H9 (cell line): ENCODE results near the gene TCEAL3. TPM values are rescaled to one million over a fixed set of nuclear protein-coding genes. Genes with fewer than 3 reads are reported as not detected.

Experiments used
- DNase-seq: peaks from one replicate; pipeline ENCODE4 v3.0.0-alpha.2; 2017
- H2AFZ ChIP-seq: one replicate; pipeline ENCODE4 v1.6.1; 2013; ENCODE audit warnings: mild to moderate bottlenecking, low read length, control low read depth, moderate library complexity
- H2AK5ac ChIP-seq: 2 replicates; pipeline ENCODE4 v1.6.1; 2013; ENCODE audit warnings: low read length, control low read depth, mixed read lengths; ENCODE audit not compliant: insufficient read length
- H2BK120ac ChIP-seq: one replicate; pipeline ENCODE4 v1.6.1; 2013; ENCODE audit warnings: low read depth, mild to moderate bottlenecking, low read length, control low read depth, inconsistent platforms; ENCODE audit not compliant: poor library complexity, severe bottlenecking
- H2BK12ac ChIP-seq: 2 replicates; pipeline ENCODE4 v1.6.1; 2013; ENCODE audit warnings: low read length, control low read depth, mixed read lengths, low read depth; ENCODE audit not compliant: insufficient read length
- H2BK15ac ChIP-seq: 2 replicates; pipeline ENCODE4 v1.6.1; 2013; ENCODE audit warnings: low read depth, low read length, control low read depth
- H2BK20ac ChIP-seq: one replicate; pipeline ENCODE4 v1.6.1; 2013; ENCODE audit warnings: low read depth, mild to moderate bottlenecking, low read length, control low read depth, inconsistent platforms; ENCODE audit not compliant: poor library complexity, severe bottlenecking
- H2BK5ac ChIP-seq: 2 replicates; pipeline ENCODE4 v1.6.1; 2013; ENCODE audit warnings: low read length, control low read depth, mixed read lengths; ENCODE audit not compliant: insufficient read length
- H3K14ac ChIP-seq: 2 replicates; pipeline ENCODE4 v1.6.1; 2013; ENCODE audit warnings: low read length, control low read depth; ENCODE audit not compliant: insufficient read depth
- H3K18ac ChIP-seq: 2 replicates; pipeline ENCODE4 v1.6.1; 2013; ENCODE audit warnings: low read depth, mild to moderate bottlenecking, mixed read lengths, low read length, control low read depth; ENCODE audit not compliant: insufficient read length
- H3K23ac ChIP-seq: 2 replicates; pipeline ENCODE4 v1.6.1; 2013; ENCODE audit warnings: low read length, control low read depth, mixed read lengths, low read depth; ENCODE audit not compliant: insufficient read length
- H3K23me2 ChIP-seq: 2 replicates; pipeline ENCODE4 v1.6.1; 2013; ENCODE audit warnings: low read depth, mild to moderate bottlenecking, mixed read lengths, low read length, control low read depth; ENCODE audit not compliant: insufficient read length, poor library complexity, severe bottlenecking
- H3K27ac ChIP-seq: 2 replicates; pipeline ENCODE4 v1.5.1; 2013; ENCODE audit warnings: low read length, control low read depth, mixed read lengths, low read depth; ENCODE audit not compliant: insufficient read length
- H3K27me3 ChIP-seq: 2 replicates; pipeline ENCODE4 v1.6.1; 2013; ENCODE audit warnings: low read length, control low read depth, inconsistent platforms; ENCODE audit not compliant: insufficient read depth
- H3K4ac ChIP-seq: 2 replicates; pipeline ENCODE4 v1.6.1; 2013; ENCODE audit warnings: low read depth, mild to moderate bottlenecking, control low read depth, inconsistent platforms, low read length, moderate library complexity
- H3K4me1 ChIP-seq: 2 replicates; pipeline ENCODE4 v1.6.1; 2013; ENCODE audit warnings: low read length, control low read depth, inconsistent platforms; ENCODE audit not compliant: insufficient read depth
- H3K4me2 ChIP-seq: 2 replicates; pipeline ENCODE4 v1.6.1; 2013; ENCODE audit warnings: low read length, control low read depth, mixed read lengths; ENCODE audit not compliant: insufficient read length, insufficient read depth
- H3K56ac ChIP-seq: 2 replicates; pipeline ENCODE4 v1.6.1; 2013; ENCODE audit warnings: low read depth, mild to moderate bottlenecking, mixed read lengths, low read length, control low read depth; ENCODE audit not compliant: insufficient read length
- H3K79me1 ChIP-seq: 2 replicates; pipeline ENCODE4 v1.6.1; 2013; ENCODE audit warnings: low read depth, mild to moderate bottlenecking, moderate library complexity, low read length, control low read depth, inconsistent platforms; ENCODE audit not compliant: insufficient read depth, poor library complexity, severe bottlenecking
- H3K79me2 ChIP-seq: 2 replicates; pipeline ENCODE4 v1.6.1; 2013; ENCODE audit warnings: low read length, control low read depth, inconsistent platforms; ENCODE audit not compliant: insufficient read depth
- H3K9ac ChIP-seq: 2 replicates; pipeline ENCODE4 v1.6.1; 2013; ENCODE audit warnings: low read length, control low read depth, mixed read lengths; ENCODE audit not compliant: insufficient read length; ENCODE audit errors: extremely low read depth
- H3K9me3 ChIP-seq: one replicate; pipeline ENCODE4 v1.6.1; 2013; ENCODE audit warnings: low read depth, low read length, inconsistent platforms; ENCODE audit not compliant: control insufficient read depth
- H3T11ph ChIP-seq: one replicate; pipeline ENCODE4 v1.6.1; 2013; ENCODE audit warnings: mild to moderate bottlenecking, low read length, control low read depth, inconsistent platforms
- H4K20me1 ChIP-seq: one replicate; pipeline ENCODE4 v1.6.1; 2013; ENCODE audit not compliant: control insufficient read depth, insufficient read length, insufficient read depth
- H4K5ac ChIP-seq: 2 replicates; pipeline ENCODE4 v1.6.1; 2013; ENCODE audit warnings: low read depth, mild to moderate bottlenecking, mixed read lengths, low read length, control low read depth; ENCODE audit not compliant: insufficient read length
- H4K8ac ChIP-seq: replicated peaks from 2 replicates; pipeline ENCODE4 v1.6.1; 2013; ENCODE audit warnings: low read length, control low read depth, mixed read lengths, low read depth; ENCODE audit not compliant: insufficient read length
- H4K91ac ChIP-seq: 2 replicates; pipeline ENCODE4 v1.6.1; 2013; ENCODE audit warnings: low read depth, mild to moderate bottlenecking, moderate library complexity, mixed read lengths, low read length, control low read depth; ENCODE audit not compliant: insufficient read length
- H3K27ac Mint-ChIP-seq, 3 experiments: 2 replicates in 2 of 3; 3 replicates in 1 of 3; pipeline ENCODE4 v1.8.0; 2020 to 2021; ENCODE audit warnings: mixed read lengths in 3 of 3, mild to moderate bottlenecking in 1 of 3, moderate library complexity in 1 of 3
- H3K27me3 Mint-ChIP-seq: 2 replicates; pipeline ENCODE4 v1.8.0; 2021; ENCODE audit warnings: low read depth, mild to moderate bottlenecking, moderate library complexity, mixed read lengths
- H3K36me3 Mint-ChIP-seq, 3 experiments: 2 replicates in 2 of 3; 3 replicates in 1 of 3; pipeline ENCODE4 v1.8.0; 2020 to 2021; ENCODE audit warnings: low read depth in 3 of 3, mixed read lengths in 3 of 3; ENCODE audit not compliant: insufficient read depth in 1 of 3
- H3K4me1 Mint-ChIP-seq, 2 experiments: 2 replicates each; pipeline ENCODE4 v1.8.0; 2020; ENCODE audit warnings: mixed read lengths in 2 of 2
- H3K4me3 Mint-ChIP-seq, 2 experiments: 2 replicates in 1 of 2; 3 replicates in 1 of 2; pipeline ENCODE4 v1.8.0; 2020 to 2021; ENCODE audit warnings: mild to moderate bottlenecking in 2 of 2, mixed read lengths in 2 of 2, moderate library complexity in 1 of 2
- H3K9me3 Mint-ChIP-seq, 2 experiments: 2 replicates in 1 of 2; 3 replicates in 1 of 2; pipeline ENCODE4 v1.8.0; 2020; ENCODE audit warnings: mild to moderate bottlenecking in 2 of 2, mixed read lengths in 2 of 2, moderate library complexity in 1 of 2
- total RNA-seq: library from RNA; stranded (reverse); gene quantifications from 2 replicates; pipeline ENCODE4 v1.2.1, GENCODE V29; 2021
- TF ChIP-seq, protein P1 (sequence below): fragments of 200-600 bp; sonication (generic); conservative IDR thresholded peaks from 3 replicates; pipeline ENCODE4 v1.8.0; 2021; ENCODE audit warnings: antibody characterized with exemption, mild to moderate bottlenecking

The TCEAL3 gene
- total RNA-seq, 1 experiment from 2014 or later, result 11.1 TPM

DNA sequence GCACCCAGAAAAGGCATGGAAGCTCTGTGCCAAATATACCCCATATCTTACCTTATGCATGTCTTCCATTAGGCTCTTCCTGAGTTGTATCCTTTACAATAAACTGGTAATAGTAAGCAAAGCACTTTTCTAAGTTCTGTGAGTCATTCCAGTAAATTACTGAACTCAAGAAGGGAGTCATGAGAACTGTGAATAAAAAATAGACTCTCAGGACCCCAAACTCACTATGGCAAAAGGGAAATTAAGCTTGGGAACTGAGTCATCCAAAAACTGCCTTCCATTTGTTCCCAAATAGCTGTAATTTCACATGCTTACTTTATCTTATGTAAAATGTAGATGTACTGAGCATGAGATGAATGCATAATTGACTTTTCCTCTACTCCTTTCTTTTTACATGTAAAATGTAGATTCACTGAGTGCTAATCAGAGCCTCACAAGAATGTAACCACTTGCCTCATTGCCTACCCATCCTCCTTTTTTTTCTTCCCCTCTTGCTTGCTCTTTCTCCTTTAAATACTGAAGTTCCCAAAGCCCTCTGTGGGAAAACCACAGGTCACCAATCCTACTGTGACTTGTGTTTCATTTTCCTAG, 8.1 kb downstream of the TCEAL3 start:
- H2BK12ac ChIP-seq, result no peak overlapping the region
- no peak overlapping the region for H2BK15ac ChIP-seq
- no peaks in the 10 kb centered on the region for H3K23me2 ChIP-seq
- no peaks in the 10 kb centered on the region for H4K20me1 ChIP-seq
- H3K4me1 ChIP-seq, result peaks cover 7% of the 10 kb centered on the region; the same call in 1 of the 2 replicates
- H3K27me3 Mint-ChIP-seq, result no peaks in the 10 kb centered on the region
- H3K4me3 Mint-ChIP-seq, result no peak overlapping the region
- TF ChIP-seq, protein P1, sequence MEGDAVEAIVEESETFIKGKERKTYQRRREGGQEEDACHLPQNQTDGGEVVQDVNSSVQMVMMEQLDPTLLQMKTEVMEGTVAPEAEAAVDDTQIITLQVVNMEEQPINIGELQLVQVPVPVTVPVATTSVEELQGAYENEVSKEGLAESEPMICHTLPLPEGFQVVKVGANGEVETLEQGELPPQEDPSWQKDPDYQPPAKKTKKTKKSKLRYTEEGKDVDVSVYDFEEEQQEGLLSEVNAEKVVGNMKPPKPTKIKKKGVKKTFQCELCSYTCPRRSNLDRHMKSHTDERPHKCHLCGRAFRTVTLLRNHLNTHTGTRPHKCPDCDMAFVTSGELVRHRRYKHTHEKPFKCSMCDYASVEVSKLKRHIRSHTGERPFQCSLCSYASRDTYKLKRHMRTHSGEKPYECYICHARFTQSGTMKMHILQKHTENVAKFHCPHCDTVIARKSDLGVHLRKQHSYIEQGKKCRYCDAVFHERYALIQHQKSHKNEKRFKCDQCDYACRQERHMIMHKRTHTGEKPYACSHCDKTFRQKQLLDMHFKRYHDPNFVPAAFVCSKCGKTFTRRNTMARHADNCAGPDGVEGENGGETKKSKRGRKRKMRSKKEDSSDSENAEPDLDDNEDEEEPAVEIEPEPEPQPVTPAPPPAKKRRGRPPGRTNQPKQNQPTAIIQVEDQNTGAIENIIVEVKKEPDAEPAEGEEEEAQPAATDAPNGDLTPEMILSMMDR, result no peak
- H4K8ac ChIP-seq, result no peak overlapping the region
- H3K14ac ChIP-seq, result no peak overlapping the region
- H3K79me2 ChIP-seq, result no peaks in the 10 kb centered on the region
- DNase-seq, result no peak
- no peak overlapping the region for H2BK5ac ChIP-seq
- H2BK120ac ChIP-seq, result no peak overlapping the region
- no peaks in the 10 kb centered on the region for H3K79me1 ChIP-seq
- no peak overlapping the region for H3K56ac ChIP-seq
- peaks cover 18 to 19% of the 10 kb centered on the region in 2 experiments for H3K4me1 Mint-ChIP-seq
- H3K9me3 ChIP-seq, result no peaks in the 10 kb centered on the region
- H3K23ac ChIP-seq, result no peak overlapping the region
- no peak overlapping the region for H3T11ph ChIP-seq
- no peak overlapping the region for H4K5ac ChIP-seq
- H2BK20ac ChIP-seq, result no peak overlapping the region
- H2AFZ ChIP-seq, result no peak overlapping the region
- H3K4ac ChIP-seq, result no peak overlapping the region
- H3K27ac ChIP-seq, result no peak overlapping the region
- H3K9me3 Mint-ChIP-seq, result peaks cover 0 to 34% of the 10 kb centered on the region in 2 experiments; a peak in 2 of 5 replicates
- H2AK5ac ChIP-seq, result no peak overlapping the region
- no peak overlapping the region for H3K4me2 ChIP-seq
- H3K27ac Mint-ChIP-seq, result peak overlapping the region in 1 of 3 experiments; percentile 53; a peak in 1 of 7 replicates
- H3K18ac ChIP-seq, result no peak overlapping the region
- H3K9ac ChIP-seq, result no peak overlapping the region
- H3K27me3 ChIP-seq, result no peaks in the 10 kb centered on the region
- H3K36me3 Mint-ChIP-seq, result peaks cover 0 to 3% (median 0%) of the 10 kb centered on the region in 3 experiments; a peak in 3 of 7 replicates
- H4K91ac ChIP-seq, result no peak overlapping the region
